Chondrocyte (in vitro differentiated cells): ENCODE data around the gene CNGA2. TPM values are rescaled to one million over a fixed set of nuclear protein-coding genes. Genes with fewer than 3 reads are reported as not detected.

Experiments used
- DNase-seq: peaks from one replicate; pipeline ENCODE4 v3.0.0; 2021; ENCODE audit warnings: mixed read lengths, low spot score
- H3K27ac Mint-ChIP-seq: one replicate; pipeline ENCODE4 v1.8.0; 2021; ENCODE audit warnings: mild to moderate bottlenecking, moderate library complexity, mixed read lengths; ENCODE audit not compliant: unreplicated experiment
- H3K27me3 Mint-ChIP-seq: 2 replicates; pipeline ENCODE4 v1.8.0; 2021; ENCODE audit warnings: low read depth, mixed read lengths
- H3K36me3 Mint-ChIP-seq: 2 replicates; pipeline ENCODE4 v1.8.0; 2021; ENCODE audit warnings: low read depth, mixed read lengths
- H3K4me1 Mint-ChIP-seq: 2 replicates; pipeline ENCODE4 v1.8.0; 2021; ENCODE audit warnings: low read depth, mild to moderate bottlenecking, mixed read lengths
- H3K4me3 Mint-ChIP-seq: one replicate; pipeline ENCODE4 v1.8.0; 2021; ENCODE audit warnings: mild to moderate bottlenecking, moderate library complexity, mixed read lengths; ENCODE audit not compliant: unreplicated experiment
- H3K9me3 Mint-ChIP-seq: 2 replicates; pipeline ENCODE4 v1.8.0; 2021; ENCODE audit warnings: low read depth, mixed read lengths
- total RNA-seq: library from RNA; stranded (reverse); gene quantifications from 3 replicates; pipeline ENCODE4 v1.2.1, GENCODE V29; 2021
- TF ChIP-seq, protein P1 (sequence below): fragments of 200-600 bp; sonication (generic); IDR thresholded peaks from 2 replicates; pipeline ENCODE4 v1.5.0; 2021; ENCODE audit warnings: antibody characterized with exemption, mild to moderate bottlenecking, moderate library complexity

The CNGA2 gene
- total RNA-seq, 1 donor from 2014 or later = not detected

DNA sequence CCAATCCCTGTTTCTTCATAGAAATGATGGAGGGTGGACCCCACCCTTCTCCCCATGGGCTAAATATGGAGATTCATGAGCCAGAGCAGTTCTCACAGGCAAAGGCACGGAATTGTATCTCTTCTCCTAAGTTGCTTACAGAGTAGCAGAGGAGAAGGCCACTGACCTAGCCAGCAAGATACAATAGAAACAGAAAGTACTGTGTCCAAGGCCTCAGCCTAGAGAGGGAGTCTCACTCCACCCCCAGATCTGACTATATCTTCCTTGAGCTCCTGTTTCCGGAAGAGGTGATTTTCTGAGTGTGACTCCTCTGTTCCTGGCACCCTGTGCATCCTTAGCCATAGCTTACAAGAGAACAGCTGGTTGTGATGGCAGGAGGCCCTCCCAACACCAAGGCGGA, 18.8 kb upstream of the CNGA2 start, which contains the start of gene FATE1:
Gene FATE1, plus strand, starts transcription at position 284 of the 400 bp plus-strand sequence. Its CDS starts 85 bp downstream, at position 369.
- H3K9me3 Mint-ChIP-seq = peaks cover 12% of the 10 kb centered on the region

DNA sequence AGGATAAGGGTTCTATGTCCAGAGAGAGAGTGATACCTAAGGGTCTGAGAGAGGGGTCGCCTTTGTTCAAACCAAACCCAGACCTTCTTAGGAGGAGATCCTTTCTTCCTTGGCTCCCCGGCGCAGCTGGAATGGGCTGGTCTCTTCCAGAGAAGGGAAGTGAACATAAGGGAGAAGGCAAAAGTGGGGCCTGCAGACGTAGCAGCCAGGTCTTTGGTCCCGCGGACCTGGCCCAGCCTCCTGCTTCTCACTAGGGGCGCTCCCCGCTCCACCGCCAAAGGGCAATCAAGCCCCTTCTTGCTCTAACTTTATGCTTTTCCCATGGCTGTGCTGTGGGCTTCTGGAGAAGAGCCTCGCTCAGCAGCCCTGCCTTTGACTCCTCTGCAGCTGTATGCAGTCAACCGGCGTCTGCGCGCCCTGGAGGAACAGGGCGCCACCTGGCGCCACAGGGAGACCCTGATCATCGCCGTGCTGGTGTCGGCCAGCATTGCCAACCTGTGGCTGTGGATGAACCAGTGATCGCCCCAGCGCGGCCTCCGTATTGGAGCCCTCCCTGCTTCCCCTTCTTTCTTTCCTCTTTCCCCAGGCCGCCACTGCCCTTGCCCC, 12.2 kb upstream of the CNGA2 start:
- no peaks in the 10 kb centered on the region for H3K4me1 Mint-ChIP-seq
- TF ChIP-seq, protein P1, sequence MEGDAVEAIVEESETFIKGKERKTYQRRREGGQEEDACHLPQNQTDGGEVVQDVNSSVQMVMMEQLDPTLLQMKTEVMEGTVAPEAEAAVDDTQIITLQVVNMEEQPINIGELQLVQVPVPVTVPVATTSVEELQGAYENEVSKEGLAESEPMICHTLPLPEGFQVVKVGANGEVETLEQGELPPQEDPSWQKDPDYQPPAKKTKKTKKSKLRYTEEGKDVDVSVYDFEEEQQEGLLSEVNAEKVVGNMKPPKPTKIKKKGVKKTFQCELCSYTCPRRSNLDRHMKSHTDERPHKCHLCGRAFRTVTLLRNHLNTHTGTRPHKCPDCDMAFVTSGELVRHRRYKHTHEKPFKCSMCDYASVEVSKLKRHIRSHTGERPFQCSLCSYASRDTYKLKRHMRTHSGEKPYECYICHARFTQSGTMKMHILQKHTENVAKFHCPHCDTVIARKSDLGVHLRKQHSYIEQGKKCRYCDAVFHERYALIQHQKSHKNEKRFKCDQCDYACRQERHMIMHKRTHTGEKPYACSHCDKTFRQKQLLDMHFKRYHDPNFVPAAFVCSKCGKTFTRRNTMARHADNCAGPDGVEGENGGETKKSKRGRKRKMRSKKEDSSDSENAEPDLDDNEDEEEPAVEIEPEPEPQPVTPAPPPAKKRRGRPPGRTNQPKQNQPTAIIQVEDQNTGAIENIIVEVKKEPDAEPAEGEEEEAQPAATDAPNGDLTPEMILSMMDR = peak; percentile 22
- H3K4me3 Mint-ChIP-seq = no peak overlapping the region
- no peaks in the 10 kb centered on the region for H3K27me3 Mint-ChIP-seq
- no peak for DNase-seq
- H3K27ac Mint-ChIP-seq = no peak overlapping the region
- H3K36me3 Mint-ChIP-seq = no peaks in the 10 kb centered on the region
- peaks cover 12% of the 10 kb centered on the region for H3K9me3 Mint-ChIP-seq

More for the DNA sequence above, 18.8 kb upstream of the CNGA2 start, which contains the start of gene FATE1:
- TF ChIP-seq, protein P1 = no peak
- Mint-ChIP-seq H3K4me1 (no peaks in the 10 kb centered on the region), H3K27ac (no peak within 1 kb of the TSS), H3K36me3 (no peaks in the 10 kb centered on the region), H3K27me3 (no peaks in the 10 kb centered on the region), H3K4me3 (no peak within 1 kb of the TSS)
- DNase-seq = no peak

DNA sequence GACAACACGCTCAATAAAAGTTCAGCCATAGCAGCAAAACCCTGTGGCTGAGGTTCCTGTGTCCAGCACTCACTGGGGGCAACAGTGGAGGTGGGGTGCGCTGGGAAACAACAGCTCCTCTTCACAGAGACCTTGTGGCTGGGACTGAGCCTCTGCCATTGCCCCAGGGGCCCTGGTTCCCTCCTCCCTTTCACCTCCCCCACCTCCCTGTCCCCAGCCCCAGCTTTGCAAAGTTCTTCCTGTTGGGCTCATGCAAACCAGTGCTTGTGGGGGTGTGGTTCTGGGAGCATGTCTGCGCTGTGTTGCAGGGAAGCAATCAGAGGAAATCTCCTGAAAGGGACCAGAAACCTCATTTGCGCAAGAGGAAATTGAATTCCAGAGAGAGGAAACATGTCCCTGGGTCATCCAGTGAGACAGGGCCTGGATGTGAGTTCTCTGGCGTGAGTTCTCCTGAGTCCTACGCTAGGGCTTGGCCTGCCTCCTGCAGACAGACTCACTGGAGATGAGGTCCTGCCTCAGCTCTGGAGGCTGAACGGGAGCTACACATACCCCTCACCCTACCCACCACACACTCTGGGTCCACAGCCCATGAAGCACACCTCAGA, 11.3 kb upstream of the CNGA2 start:
- H3K9me3 Mint-ChIP-seq = peaks cover 14% of the 10 kb centered on the region
- H3K36me3 Mint-ChIP-seq = no peaks in the 10 kb centered on the region
- TF ChIP-seq, protein P1 = no peak
- no peaks in the 10 kb centered on the region for H3K4me1 Mint-ChIP-seq
- H3K27me3 Mint-ChIP-seq = no peaks in the 10 kb centered on the region
- H3K27ac Mint-ChIP-seq = no peak overlapping the region
- DNase-seq = no peak
- H3K4me3 Mint-ChIP-seq = no peak overlapping the region

DNA sequence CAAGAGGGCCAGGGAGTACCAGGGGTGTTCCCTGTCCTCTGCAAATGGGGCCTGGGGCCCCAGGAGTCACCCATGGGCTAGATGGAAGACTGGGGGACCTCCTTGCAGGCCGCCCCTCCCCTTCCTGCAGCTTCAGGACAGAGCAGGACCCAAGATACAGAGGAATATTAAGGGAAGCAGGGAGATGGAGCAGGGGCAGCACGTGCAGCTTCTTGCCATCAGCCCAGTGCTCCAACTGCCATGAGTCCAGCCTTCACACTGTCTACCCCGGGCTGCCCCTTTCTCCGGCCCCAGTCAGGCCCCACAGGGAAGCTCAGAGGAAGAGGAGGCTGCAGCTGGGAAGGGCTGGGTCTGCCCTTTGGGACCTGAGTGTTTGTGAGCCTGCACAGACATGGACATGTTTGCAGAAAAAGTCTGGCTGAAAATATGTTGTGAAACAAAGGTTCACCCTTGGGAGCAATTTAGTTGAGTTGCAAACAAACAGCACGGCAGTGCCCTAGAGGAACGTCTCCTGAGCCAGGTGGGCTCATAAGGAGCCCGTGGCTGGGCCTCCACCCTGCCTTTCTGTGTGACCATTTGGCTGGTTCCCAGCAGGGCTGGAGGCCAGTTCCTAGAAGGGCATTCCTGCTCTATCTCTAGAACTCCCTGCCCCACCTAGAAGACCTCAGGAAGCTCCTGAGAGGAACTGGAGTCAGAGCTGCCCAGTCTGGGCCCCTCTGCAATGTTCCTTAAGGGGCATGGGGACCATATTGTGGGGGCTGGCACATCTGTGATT, 9.8 kb upstream of the CNGA2 start:
- Mint-ChIP-seq H3K4me3 (no peak overlapping the region), H3K9me3 (peaks cover 20% of the 10 kb centered on the region), H3K36me3 (no peaks in the 10 kb centered on the region)

DNA sequence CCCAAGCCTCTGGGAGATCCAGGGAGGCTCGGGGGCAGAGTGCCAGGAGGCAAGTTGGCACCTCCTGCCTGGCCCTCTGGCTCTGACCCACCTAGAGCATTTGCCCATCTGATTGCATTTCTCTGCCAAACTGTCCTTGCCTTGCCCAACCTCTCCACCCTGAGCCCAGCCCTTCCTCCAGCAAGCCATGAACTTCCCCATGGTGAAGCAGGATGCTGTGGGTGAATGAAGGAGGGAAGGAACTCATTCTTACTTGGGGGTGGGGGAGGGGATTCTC, 9.3 kb upstream of the CNGA2 start:
- DNase-seq = no peak
- Mint-ChIP-seq H3K27ac (no peak overlapping the region), H3K36me3 (no peaks in the 10 kb centered on the region), H3K27me3 (no peaks in the 10 kb centered on the region), H3K4me3 (no peak overlapping the region), H3K9me3 (peaks cover 17% of the 10 kb centered on the region), H3K4me1 (no peaks in the 10 kb centered on the region)
- TF ChIP-seq, protein P1 = no peak

More for the DNA sequence above, 9.8 kb upstream of the CNGA2 start:
- Mint-ChIP-seq H3K27me3 (no peaks in the 10 kb centered on the region), H3K4me1 (no peaks in the 10 kb centered on the region), H3K27ac (no peak overlapping the region)
- TF ChIP-seq, protein P1 = no peak
- DNase-seq = no peak
